Inflammatory macrophage treated with lipopolysaccharide for 1 hour (primary cell): ENCODE results near the gene DLG2.

Experiments
- DNase-seq, 2 donors: peaks; one replicate each; pipeline ENCODE4 v3.0.0-alpha.2; 2020 to 2022

The DLG2 gene

GRCh38 chr11:84145616-84146185 is 1481.4 kb downstream of the DLG2 start:
- no peak for DNase-seq

GRCh38 chr11:84144531-84144930 is 1482.6 kb downstream of the DLG2 start:
- no peak for DNase-seq

GRCh38 chr11:84142411-84142810 is 1484.7 kb downstream of the DLG2 start:
- DNase-seq: no peak

GRCh38 chr11:84140386-84141169 is 1486.6 kb downstream of the DLG2 start:
- DNase-seq: no peak

- DNase-seq: no peak
These were observed 1489.2 kb downstream of the DLG2 start for GRCh38 chr11:84137960-84138359.

- DNase-seq: no peak
These were observed 1489.6 kb downstream of the DLG2 start for GRCh38 chr11:84137505-84137904.

- DNase-seq: no peak
These were observed 1490.2 kb downstream of the DLG2 start for GRCh38 chr11:84136926-84137325.

GRCh38 chr11:84130646-84131427 is 1496.3 kb downstream of the DLG2 start:
- no peak for DNase-seq

GRCh38 chr11:84129961-84130576 is 1497.1 kb downstream of the DLG2 start:
- no peak for DNase-seq

GRCh38 chr11:84128840-84129239 is 1498.3 kb downstream of the DLG2 start:
- DNase-seq: no peak

GRCh38 chr11:84117394-84117793 is 1509.8 kb downstream of the DLG2 start:
- DNase-seq: no peak

- no peak for DNase-seq
These were observed 1520.6 kb downstream of the DLG2 start for GRCh38 chr11:84106541-84106940.

- no peak for DNase-seq
These were observed 1522.0 kb downstream of the DLG2 start for GRCh38 chr11:84105148-84105547.

GRCh38 chr11:84103096-84103495 is 1524.0 kb downstream of the DLG2 start:
- no peak for DNase-seq

- no peak for DNase-seq
These were observed 1530.0 kb downstream of the DLG2 start for GRCh38 chr11:84097186-84097585.

GRCh38 chr11:84091212-84091986 is 1535.7 kb downstream of the DLG2 start:
- no peak for DNase-seq

GRCh38 chr11:84089072-84090057 is 1537.8 kb downstream of the DLG2 start:
- DNase-seq: no peak

- DNase-seq: no peak
These were observed 1555.3 kb downstream of the DLG2 start for GRCh38 chr11:84071851-84072250.

GRCh38 chr11:84069048-84069447 is 1558.1 kb downstream of the DLG2 start:
- DNase-seq: no peak

GRCh38 chr11:84061726-84062125 is 1565.4 kb downstream of the DLG2 start:
- no peak for DNase-seq

- DNase-seq: no peak
These were observed 1570.3 kb downstream of the DLG2 start for GRCh38 chr11:84056653-84057376.
